Jurkat, Clone E6-1 (cell line): ENCODE results near the gene DOCK2.

Source experiments
- DNase-seq: peaks from one replicate; pipeline ENCODE4 v3.0.0-alpha.2; 2011; ENCODE audit warnings: low read depth, low spot score
- H3K4me3 ChIP-seq: 2 replicates; pipeline ENCODE4 v1.5.1; 2011; ENCODE audit warnings: mild to moderate bottlenecking, low read length, control low read depth, moderate library complexity

DOCK2 gene

GRCh38 chr5:169904508-169904907, 267.4 kb downstream of the DOCK2 start:
- DNase-seq = no peak
- no peak overlapping the region for H3K4me3 ChIP-seq

GRCh38 chr5:169905017-169905416, 267.9 kb downstream of the DOCK2 start:
- DNase-seq = no peak
- H3K4me3 ChIP-seq = no peak overlapping the region

- H3K4me3 ChIP-seq = no peak overlapping the region
- DNase-seq = no peak
These were observed 269.9 kb downstream of the DOCK2 start for GRCh38 chr5:169906745-169907649.

GRCh38 chr5:169908864-169909263, 271.8 kb downstream of the DOCK2 start:
- no peak for DNase-seq
- no peak overlapping the region for H3K4me3 ChIP-seq

- DNase-seq = no peak
- H3K4me3 ChIP-seq = no peak overlapping the region
These were observed 272.9 kb downstream of the DOCK2 start for GRCh38 chr5:169909945-169910344.

DNA sequence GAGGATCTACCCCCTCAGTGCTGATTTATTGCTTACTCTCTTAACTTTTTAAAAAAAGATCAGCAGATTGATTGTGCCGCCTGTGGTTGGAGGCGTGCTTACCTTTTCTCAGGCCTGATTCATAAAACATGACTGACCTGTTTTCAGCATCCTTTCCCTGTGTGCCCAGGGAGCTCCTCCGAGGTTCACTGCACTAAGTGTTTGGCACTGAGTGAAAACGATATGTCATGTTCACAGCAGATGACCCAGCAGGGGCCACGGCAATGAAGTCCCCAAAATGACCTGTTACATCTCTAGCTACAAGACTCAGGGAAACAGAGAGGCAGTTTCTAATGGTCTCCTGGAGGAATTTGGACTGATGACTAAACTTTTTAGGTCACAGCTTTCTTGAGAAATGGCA, 273.3 kb downstream of the DOCK2 start:
- H3K4me3 ChIP-seq = no peak overlapping the region
- no peak for DNase-seq

DNA sequence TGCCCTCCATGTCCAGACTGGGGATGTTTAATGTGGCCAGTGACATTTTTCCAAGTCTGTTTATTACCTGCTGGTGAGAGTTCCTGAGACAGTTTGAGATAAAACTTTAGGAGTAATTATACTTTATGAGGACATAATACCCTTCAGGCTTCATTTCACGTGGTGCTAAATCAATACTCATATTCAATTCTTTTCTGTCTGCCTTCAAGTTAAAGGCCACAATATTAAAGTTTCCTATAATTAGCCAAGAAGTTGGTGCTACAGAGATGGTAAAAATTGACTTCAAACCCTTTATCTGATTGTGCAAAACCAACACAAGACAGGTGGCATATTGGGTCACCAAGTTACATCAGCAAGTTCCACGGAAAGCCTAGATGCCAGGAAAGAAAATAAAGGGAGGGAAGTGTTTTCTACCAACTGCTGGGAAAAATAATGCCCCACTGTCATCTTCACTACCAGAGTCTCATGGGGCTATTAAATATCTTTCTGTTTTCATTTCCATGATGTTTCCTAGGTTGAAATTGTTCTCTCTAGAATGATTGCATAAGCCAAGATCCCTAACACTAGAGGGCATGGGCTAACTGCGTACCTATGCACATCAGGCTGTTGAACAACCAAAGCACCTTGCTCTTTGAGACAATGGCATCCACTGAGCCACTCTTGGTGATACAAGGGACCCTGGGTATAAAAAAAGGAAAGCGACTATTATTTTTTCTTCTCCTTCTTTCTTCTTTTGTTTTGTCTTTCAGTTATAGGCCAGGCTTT, 274.6 kb downstream of the DOCK2 start:
- no peak overlapping the region for H3K4me3 ChIP-seq
- no peak for DNase-seq

DNA sequence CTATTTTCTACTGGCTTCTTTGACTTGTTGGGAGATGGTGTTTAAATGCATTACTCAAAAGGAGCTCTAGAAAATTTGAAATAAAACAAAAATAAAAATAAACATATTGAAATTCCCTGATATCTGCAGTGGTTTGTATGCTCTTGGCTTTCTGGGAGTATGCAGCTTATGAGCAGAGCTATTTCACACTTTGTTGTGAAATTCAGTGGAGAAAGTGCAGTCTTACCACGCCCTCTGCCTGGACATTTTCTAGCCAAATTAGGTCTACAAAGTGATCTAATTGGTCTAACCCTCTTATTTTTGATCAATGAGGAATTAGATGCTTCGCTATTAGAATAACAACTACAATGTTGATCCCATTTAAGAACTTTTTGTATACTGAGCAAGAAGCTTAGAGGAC, 276.4 kb downstream of the DOCK2 start:
- DNase-seq = no peak
- no peak overlapping the region for H3K4me3 ChIP-seq

DNA sequence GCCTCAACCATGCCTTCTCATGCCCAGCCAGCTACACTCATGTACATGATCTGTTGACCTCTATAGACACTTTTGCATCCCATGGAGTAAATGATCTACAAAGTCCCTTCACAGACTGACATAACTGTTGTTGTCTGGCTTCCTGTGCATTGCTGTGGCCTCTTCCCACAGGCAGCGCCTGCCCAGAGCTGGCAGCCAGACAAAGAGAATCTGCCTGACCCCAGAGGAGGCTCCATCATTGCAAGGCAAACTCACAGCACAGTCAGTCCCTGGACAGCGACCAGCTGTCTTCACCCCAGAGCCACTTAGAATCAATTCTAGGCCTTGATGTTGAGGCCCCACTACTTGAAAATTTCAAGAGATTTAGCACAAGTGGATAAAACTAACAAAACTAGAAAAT, 277.7 kb downstream of the DOCK2 start:
- no peak for DNase-seq
- H3K4me3 ChIP-seq = no peak overlapping the region

DNA sequence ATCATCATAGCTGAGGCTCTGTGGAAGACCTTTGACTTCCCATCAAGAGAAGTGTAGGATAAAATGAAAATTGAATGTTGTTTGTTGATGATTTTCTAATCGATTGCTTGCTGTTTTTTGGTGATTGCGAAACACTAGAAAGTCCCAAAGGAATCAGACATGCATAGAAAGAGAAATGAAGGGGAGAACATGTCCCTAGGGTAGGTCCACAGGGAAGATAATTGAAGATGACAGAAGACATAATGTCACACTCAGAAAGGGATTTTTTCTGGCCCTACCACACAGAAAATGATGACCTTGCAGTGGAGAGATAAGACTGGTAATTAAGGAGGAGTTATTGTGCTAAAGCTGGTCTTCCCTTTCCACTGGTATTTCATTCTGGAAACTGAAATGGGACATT, 280.4 kb downstream of the DOCK2 start:
- no peak overlapping the region for H3K4me3 ChIP-seq
- DNase-seq = no peak

DNA sequence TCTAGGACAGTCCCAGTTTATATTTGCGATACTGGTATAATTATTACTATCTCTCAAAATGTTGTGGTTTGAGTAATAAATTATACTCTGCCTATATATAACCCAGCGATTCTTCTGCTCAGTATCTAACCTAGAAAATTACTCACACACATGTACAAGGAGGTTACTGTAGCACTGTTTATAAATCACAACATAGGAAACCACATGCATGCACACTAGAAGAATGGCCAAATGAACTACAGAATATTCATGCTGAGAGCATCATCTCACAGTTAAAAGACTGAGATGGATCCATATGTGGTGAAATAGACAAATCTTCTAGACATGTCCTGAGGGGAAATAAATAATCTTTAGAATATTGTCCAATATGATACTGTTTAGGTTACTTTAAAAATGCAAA, 281.2 kb downstream of the DOCK2 start:
- no peak for DNase-seq
- H3K4me3 ChIP-seq = no peak overlapping the region

DNA sequence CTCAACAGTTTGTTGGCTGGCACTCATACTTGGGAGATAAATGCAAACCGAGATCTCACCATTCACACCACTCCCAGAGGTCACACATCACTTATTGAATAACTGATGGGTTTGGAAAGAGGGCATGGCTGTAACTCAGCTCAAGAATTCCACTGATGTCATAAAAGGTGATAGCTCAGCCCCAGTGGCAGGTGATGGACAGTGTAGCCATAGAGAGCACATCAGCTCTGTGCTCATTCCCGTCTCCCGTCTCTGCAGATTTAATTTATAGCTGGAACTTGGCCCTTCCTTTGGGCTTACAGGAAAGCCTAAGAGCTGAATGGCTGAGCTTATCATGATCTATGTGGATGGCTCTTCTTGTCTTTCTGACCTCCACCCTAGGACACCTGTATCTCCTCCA, 283.4 kb downstream of the DOCK2 start:
- no peak for DNase-seq
- H3K4me3 ChIP-seq = no peak overlapping the region

- H3K4me3 ChIP-seq = no peak overlapping the region
- DNase-seq = no peak
These were observed 284.3 kb downstream of the DOCK2 start for GRCh38 chr5:169921384-169921783.

GRCh38 chr5:169921949-169922348, 284.9 kb downstream of the DOCK2 start:
- no peak for DNase-seq
- H3K4me3 ChIP-seq = no peak overlapping the region

GRCh38 chr5:169922474-169922873, 285.4 kb downstream of the DOCK2 start:
- DNase-seq = no peak

DNA sequence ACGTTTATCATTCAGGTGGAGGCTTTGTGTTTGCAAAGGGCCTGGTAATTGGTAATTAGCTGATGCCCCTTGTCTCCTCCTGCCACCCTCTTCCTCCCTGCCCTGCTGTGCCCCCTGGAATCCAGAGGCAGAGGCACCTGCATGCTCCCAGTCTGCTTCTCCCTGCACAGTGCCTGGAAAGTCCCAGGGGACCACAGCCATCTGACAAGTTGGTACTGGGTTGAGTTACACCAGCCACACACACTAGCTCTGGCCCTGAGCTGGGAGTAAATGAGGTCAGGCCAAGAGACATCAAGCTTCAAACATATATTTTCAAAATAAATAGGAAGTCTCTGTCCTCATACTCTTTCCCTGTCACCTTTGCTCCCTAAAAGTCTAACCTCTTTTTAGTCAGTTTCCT, 286.9 kb downstream of the DOCK2 start:
- DNase-seq = no peak
- no peak overlapping the region for H3K4me3 ChIP-seq

More at GRCh38 chr5:169922474-169922873, 285.4 kb downstream of the DOCK2 start:
- H3K4me3 ChIP-seq = no peak overlapping the region

DNA sequence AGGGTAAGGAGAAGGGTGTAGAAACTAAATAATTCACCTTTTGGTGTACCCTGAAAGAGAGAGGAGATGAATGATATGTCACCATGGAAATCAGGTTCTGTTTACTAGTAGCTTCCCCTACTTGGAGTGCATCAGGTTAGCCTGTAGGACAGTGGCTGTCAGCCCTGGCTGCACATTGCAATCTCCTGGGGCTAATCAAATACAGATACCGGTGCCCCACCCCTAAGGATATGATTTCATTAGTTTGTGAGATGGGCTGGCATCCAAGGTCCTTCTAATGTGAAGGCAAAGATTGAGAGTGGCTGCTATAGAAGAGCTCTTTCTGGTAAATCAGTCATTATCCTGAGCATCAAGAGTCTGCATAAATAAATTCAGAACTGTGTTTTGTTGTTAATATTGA, 296.1 kb downstream of the DOCK2 start:
- no peak for DNase-seq
- no peak overlapping the region for H3K4me3 ChIP-seq

DNA sequence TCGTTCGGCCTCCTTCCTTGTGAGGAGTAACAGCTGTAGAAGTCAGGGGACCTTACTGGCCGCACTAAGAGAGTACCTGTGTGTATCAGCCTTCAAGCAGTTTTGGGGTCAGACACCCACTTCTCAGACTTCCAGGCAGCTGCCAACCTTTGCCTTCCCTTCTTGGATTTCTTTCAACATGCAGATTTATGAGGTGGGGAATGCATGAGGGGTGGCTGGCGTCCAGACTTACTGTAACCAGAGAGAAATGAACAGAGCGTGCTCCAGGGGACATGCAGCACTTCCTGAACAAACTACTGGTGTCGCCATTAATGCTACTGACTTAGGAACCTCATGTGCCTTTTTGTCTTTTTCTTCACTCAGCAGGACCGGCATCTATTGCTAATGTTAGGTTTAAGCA, 296.5 kb downstream of the DOCK2 start:
- no peak overlapping the region for H3K4me3 ChIP-seq
- no peak for DNase-seq

GRCh38 chr5:169934990-169935389, 297.9 kb downstream of the DOCK2 start:
- no peak for DNase-seq
- no peak overlapping the region for H3K4me3 ChIP-seq

- no peak for DNase-seq
- no peak overlapping the region for H3K4me3 ChIP-seq
These were observed 298.7 kb downstream of the DOCK2 start for GRCh38 chr5:169935762-169936161.
